Subcutaneous adipose tissue (tissue), 4 donors: ENCODE results near the gene MVD. TPM values are rescaled to one million over a fixed set of nuclear protein-coding genes. Genes with fewer than 3 reads are reported as not detected.

Source experiments
- CTCF ChIP-seq: fragments of 450-650 bp; IDR thresholded peaks from one replicate; pipeline ENCODE4 v1.5.1; 2016; ENCODE audit warnings: low read depth, mild to moderate bottlenecking, control low read depth, antibody characterized with exemption, moderate library complexity
- total RNA-seq, 4 donors: library from RNA; depleted of rRNA; stranded (reverse); fragments of >200 nt; gene quantifications; one replicate each; pipeline ENCODE4 v1.1.0, GENCODE V29; 2016

Gene MVD
- total RNA-seq, 4 donors from 2014 or later, result 10.1 to 23.4 (median 16.9) TPM

- no peak for TF ChIP-seq CTCF
Observed at GRCh38 chr16:88630433-88630832, 32.5 kb downstream of the MVD start.

GRCh38 chr16:88629835-88630234 is 33.1 kb downstream of the MVD start:
- no peak for TF ChIP-seq CTCF

GRCh38 chr16:88628512-88628974 is 34.3 kb downstream of the MVD start:
- no peak for TF ChIP-seq CTCF

GRCh38 chr16:88627531-88628411 is 35.1 kb downstream of the MVD start:
- TF ChIP-seq CTCF, result no peak

- no peak for TF ChIP-seq CTCF
Observed at GRCh38 chr16:88626646-88627045, 36.2 kb downstream of the MVD start.

- no peak for TF ChIP-seq CTCF
Observed at GRCh38 chr16:88624977-88625576, 37.8 kb downstream of the MVD start.

- no peak for TF ChIP-seq CTCF
Observed at GRCh38 chr16:88624481-88624880, 38.4 kb downstream of the MVD start.
